Activated CD4-positive, CD25-positive, alpha-beta regulatory T cell (primary cell): ENCODE data around the gene VAV2.

Experiments used
- DNase-seq, 4 experiments: peaks; one replicate each; lab custom pipeline; 2025; lab: John Stamatoyannopoulos, UW

The VAV2 gene, protein sequence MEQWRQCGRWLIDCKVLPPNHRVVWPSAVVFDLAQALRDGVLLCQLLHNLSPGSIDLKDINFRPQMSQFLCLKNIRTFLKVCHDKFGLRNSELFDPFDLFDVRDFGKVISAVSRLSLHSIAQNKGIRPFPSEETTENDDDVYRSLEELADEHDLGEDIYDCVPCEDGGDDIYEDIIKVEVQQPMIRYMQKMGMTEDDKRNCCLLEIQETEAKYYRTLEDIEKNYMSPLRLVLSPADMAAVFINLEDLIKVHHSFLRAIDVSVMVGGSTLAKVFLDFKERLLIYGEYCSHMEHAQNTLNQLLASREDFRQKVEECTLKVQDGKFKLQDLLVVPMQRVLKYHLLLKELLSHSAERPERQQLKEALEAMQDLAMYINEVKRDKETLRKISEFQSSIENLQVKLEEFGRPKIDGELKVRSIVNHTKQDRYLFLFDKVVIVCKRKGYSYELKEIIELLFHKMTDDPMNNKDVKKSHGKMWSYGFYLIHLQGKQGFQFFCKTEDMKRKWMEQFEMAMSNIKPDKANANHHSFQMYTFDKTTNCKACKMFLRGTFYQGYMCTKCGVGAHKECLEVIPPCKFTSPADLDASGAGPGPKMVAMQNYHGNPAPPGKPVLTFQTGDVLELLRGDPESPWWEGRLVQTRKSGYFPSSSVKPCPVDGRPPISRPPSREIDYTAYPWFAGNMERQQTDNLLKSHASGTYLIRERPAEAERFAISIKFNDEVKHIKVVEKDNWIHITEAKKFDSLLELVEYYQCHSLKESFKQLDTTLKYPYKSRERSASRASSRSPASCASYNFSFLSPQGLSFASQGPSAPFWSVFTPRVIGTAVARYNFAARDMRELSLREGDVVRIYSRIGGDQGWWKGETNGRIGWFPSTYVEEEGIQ

GRCh38 chr9:133991964-133992779, at the start of gene VAV2:
TSS of gene VAV2 (minus strand) at chr9:133992324. CDS start at chr9:133992278, 46 bp downstream.
- peak in 2 of 4 experiments; percentile 12 to 13 for DNase-seq

- no peak for DNase-seq
These were observed 49.5 kb upstream of the VAV2 start for GRCh38 chr9:134041649-134041962.

- no peak for DNase-seq
These were observed 48.9 kb upstream of the VAV2 start for GRCh38 chr9:134040781-134041648.

- DNase-seq = no peak
These were observed 48.0 kb upstream of the VAV2 start for GRCh38 chr9:134040176-134040565.

GRCh38 chr9:134039386-134040175, 47.5 kb upstream of the VAV2 start:
- DNase-seq = no peak

DNA sequence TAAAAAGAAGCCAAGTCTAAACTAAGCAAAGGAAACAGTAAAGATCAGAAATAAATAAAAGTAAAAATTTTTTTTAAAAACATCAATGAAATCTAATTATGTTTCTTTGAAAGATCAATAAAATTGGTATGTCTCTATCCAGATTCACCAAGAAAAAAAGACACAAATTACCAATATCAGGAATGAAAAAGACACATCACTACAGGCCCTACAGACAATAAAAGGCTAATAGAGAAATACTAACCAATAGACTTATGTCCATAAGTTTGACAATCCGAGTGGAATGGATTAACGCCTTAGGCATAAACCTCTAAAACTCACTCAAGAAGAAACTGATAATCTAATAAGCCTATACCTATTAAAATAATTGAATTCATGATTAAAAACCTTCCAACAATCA, 45.5 kb upstream of the VAV2 start:
- DNase-seq = no peak

DNA sequence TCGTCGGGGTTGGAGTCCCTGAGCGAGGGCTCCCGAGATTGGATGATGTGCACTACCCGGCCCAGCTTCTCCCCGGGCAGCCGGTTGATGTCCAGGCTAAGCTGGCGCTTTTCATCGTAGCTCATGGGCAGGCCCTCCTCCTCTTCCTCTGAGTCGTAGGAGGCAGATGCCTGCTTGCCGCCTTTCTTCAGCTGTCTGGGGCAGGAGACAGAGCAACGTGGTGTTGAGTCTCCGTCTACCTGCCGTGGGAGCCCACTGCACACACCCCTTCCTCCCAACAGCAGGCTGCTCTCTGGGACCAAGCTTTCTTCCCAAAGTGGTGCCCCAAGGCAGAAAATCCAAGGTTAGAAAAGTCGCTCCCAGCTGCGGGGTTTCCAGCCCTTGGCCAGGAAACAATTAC, 44.0 kb upstream of the VAV2 start:
- no peak for DNase-seq

- no peak for DNase-seq
These were observed 43.2 kb upstream of the VAV2 start for GRCh38 chr9:134035041-134036039.

DNA sequence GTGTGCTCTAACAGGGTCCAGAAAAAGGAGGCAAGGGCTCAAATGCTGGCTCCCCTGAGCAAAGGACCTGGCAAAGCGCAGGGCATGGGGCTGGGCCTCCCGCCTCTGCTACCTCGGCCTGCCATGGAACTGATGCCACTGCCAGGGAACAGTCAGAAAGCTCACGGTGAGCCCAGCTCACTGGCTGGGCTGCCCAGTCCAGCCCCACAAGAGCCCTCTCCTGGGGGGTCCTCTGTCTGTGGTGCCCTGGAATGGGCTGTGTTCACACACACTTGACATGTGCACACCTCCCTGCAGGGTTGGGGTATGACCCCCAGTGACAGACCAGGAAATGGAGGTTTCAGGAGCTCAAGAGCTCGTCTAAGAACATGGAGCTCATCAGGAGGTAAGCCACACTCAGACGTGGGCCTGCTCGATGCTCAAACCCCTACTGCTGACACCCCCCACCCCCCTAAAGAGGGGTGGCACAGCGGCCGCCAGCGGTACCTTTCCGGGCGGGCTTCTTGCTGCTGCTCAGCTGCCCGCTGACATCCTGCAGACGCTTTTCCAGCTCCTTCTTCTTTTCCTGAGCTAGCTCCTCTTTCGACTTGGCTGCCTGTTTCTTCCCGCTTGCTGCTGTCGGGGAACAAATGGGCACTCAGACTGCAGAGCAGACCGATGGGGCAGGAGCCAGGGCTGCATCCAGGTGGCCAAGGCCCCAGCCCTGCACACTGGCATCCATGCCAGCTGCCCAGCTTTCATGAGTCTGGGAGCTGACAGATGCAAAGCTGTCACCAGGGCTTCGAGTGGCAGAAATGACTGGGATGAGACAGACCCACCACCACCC, 42.3 kb upstream of the VAV2 start:
- no peak for DNase-seq

DNA sequence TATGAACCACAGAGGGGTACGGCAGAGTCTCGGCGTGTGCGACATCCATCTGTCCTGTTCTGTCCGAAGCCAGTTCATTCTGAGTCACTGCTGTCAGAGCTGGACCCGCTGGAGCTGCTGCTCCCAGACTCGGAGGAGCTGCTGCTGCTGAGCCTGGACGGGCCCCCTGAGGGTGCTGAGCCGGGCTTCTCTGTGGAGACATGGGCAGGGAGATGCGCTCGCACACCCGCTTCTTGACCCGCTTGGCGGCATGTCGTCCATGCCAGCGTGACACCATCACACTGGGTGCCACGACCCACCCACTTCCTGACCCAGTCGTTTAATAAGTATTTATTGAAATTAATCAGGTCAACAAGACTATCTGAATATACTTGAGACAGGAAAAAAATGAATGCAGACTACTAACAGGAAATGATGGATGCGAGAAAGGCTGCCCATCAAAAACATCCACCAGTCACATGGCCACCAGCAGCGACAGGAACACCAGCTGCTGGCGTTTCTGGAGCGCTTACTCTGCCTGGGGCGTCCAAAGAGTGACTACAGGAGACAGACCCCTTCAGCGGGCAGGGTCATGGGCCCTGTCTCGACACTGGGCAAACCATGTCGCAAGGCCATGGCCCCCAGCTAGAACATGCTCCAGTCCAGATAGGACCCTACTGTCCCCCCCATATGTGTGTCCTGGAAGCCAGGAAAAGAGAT, 41.5 kb upstream of the VAV2 start:
- DNase-seq = no peak

DNA sequence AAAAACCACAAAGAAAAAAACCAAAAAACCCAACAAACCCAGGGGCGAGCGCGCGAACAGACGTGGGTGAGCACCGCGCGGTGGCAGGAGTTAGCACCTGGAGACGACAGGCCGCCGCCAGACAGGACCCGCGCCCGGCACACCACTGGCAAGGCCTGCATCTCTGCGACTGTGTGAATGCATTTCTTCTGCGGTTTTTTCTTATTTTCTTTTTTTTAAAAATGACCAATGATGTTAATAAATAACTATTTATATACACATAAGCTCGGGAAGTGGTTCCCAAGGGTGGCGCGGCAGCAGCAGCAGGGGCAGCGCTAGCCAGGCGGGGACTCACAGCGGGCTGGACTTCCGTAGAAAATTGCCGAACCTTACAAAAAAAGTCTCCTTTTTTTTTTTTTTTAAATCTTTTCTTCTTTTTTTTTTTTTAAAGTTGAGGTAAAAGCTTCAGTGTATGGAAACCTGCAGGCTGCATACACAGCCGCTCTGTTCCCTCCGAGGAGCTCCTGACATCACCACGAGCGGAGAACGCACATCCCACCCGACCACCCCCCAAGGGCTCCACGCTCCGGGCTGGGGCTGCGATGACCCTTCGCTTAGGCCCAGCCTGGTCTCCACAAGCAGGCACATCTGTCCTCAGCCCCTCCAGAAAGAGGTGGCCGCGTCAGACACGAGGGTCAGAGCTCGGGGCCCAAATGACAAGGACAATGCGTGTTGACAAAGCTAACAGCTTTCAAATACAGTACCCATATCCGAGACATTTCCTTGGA, 40.5 kb upstream of the VAV2 start:
- DNase-seq = no peak

- DNase-seq = no peak
These were observed 39.7 kb upstream of the VAV2 start for GRCh38 chr9:134031783-134032182.

GRCh38 chr9:134030821-134031470, 38.8 kb upstream of the VAV2 start:
- DNase-seq = no peak

GRCh38 chr9:134029248-134030226, 37.4 kb upstream of the VAV2 start:
- no peak for DNase-seq

DNA sequence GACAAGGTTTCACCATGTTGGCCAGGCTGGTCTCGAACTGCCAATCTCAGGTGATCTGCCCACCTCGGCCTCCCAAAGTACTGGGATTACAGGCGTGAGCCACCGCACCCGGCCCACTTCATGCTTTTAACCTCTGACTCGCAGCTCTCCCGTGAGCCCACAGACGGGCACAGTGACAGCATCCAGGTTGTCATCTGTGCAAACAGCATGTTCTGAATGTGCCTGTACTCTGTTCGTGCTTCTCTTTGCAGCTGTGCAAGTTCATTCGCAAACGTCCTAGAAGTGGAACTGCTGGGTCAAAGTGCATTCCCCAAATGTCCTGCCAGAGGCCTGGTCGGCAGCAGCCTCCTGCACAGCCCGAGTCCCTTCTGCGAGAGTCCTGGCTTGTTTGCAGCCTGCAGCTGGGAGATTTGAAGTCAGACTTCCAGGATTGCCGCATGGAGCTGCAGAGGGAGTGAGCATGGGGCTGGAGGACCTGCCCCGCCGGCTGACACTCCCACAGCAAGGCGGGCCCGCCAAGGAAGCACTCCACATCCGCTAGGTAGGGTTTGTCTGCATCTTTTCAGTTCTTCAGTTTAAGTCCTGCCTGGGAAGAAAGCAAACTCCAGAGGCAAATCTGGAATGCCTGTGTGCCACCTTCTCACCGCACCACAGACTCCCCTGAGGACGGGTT, 36.6 kb upstream of the VAV2 start:
- DNase-seq = no peak
